Glutamatergic neuron (in vitro differentiated cells): ENCODE data around the gene C20orf204. TPM values are rescaled to one million over a fixed set of nuclear protein-coding genes. Genes with fewer than 3 reads are reported as not detected.

ENCODE experiments used
- DNase-seq: peaks from one replicate; pipeline ENCODE4 v3.0.0; 2022
- H3K27ac Mint-ChIP-seq: one replicate; pipeline ENCODE4 v1.8.0; 2020; ENCODE audit warnings: mild to moderate bottlenecking, mixed read lengths, inconsistent platforms; ENCODE audit not compliant: unreplicated experiment
- H3K27me3 Mint-ChIP-seq: one replicate; pipeline ENCODE4 v1.8.0; 2020; ENCODE audit warnings: mild to moderate bottlenecking, moderate library complexity, mixed read lengths, inconsistent platforms; ENCODE audit not compliant: unreplicated experiment
- H3K36me3 Mint-ChIP-seq: one replicate; pipeline ENCODE4 v1.8.0; 2020; ENCODE audit warnings: mild to moderate bottlenecking, mixed read lengths, inconsistent platforms; ENCODE audit not compliant: unreplicated experiment
- H3K4me1 Mint-ChIP-seq: one replicate; pipeline ENCODE4 v1.8.0; 2020; ENCODE audit warnings: mild to moderate bottlenecking, low read depth, mixed read lengths, inconsistent platforms; ENCODE audit not compliant: unreplicated experiment
- H3K4me3 Mint-ChIP-seq: one replicate; pipeline ENCODE4 v1.8.0; 2020; ENCODE audit warnings: mild to moderate bottlenecking, mixed read lengths, inconsistent platforms; ENCODE audit not compliant: unreplicated experiment
- H3K9me3 Mint-ChIP-seq: one replicate; pipeline ENCODE4 v1.8.0; 2020; ENCODE audit warnings: mild to moderate bottlenecking, moderate library complexity, mixed read lengths, inconsistent platforms; ENCODE audit not compliant: unreplicated experiment
- CTCF ChIP-seq: fragments of 200-600 bp; sonication (generic); IDR thresholded peaks from one replicate; pipeline ENCODE4 v1.5.0; 2021; ENCODE audit not compliant: partially characterized antibody, unreplicated experiment
- total RNA-seq: library from RNA; stranded (reverse); fragmentation: NEBNext Ultra II Directional; extraction: Animal tissue kit (Norgen Biotek cat#: 25700); gene quantifications from one replicate; pipeline ENCODE4 v1.2.1, GENCODE V29; 2021; ENCODE audit not compliant: unreplicated experiment

C20orf204 gene
- total RNA-seq, 1 donor from 2014 or later, result 3.9 TPM

- Mint-ChIP-seq H3K36me3 (no peaks in the 10 kb centered on the region), H3K27ac (no peak overlapping the region)
Measured at GRCh38 chr20:64073476-64074183, 37.6 kb downstream of the C20orf204 start.

GRCh38 chr20:64074184-64074789 lies 38.3 kb downstream of the C20orf204 start:
- H3K36me3 Mint-ChIP-seq, result no peaks in the 10 kb centered on the region
- DNase-seq, result no peak
- no peak for TF ChIP-seq CTCF
- no peaks in the 10 kb centered on the region for H3K4me1 Mint-ChIP-seq
- no peak overlapping the region for H3K27ac Mint-ChIP-seq
- no peak overlapping the region for H3K4me3 Mint-ChIP-seq
- H3K27me3 Mint-ChIP-seq, result peaks cover 2% of the 10 kb centered on the region
- H3K9me3 Mint-ChIP-seq, result no peaks in the 10 kb centered on the region

More at GRCh38 chr20:64073476-64074183, 37.6 kb downstream of the C20orf204 start:
- Mint-ChIP-seq H3K9me3 (no peaks in the 10 kb centered on the region), H3K4me1 (no peaks in the 10 kb centered on the region), H3K4me3 (no peak overlapping the region), H3K27me3 (no peaks in the 10 kb centered on the region)
- no peak for TF ChIP-seq CTCF
- DNase-seq, result no peak

GRCh38 chr20:64074963-64075362 lies 39.0 kb downstream of the C20orf204 start:
- Mint-ChIP-seq H3K36me3 (no peaks in the 10 kb centered on the region), H3K27ac (no peak overlapping the region), H3K4me1 (no peaks in the 10 kb centered on the region), H3K9me3 (no peaks in the 10 kb centered on the region), H3K27me3 (peaks cover 2% of the 10 kb centered on the region), H3K4me3 (no peak overlapping the region)
- no peak for TF ChIP-seq CTCF
- DNase-seq, result no peak

- no peak for DNase-seq
- no peak for TF ChIP-seq CTCF
- Mint-ChIP-seq H3K4me3 (no peak overlapping the region), H3K9me3 (no peaks in the 10 kb centered on the region), H3K27me3 (peaks cover 7% of the 10 kb centered on the region), H3K36me3 (no peaks in the 10 kb centered on the region), H3K4me1 (peaks cover 2% of the 10 kb centered on the region), H3K27ac (no peak overlapping the region)
Measured at GRCh38 chr20:64075556-64075955, 39.6 kb downstream of the C20orf204 start.
